ENCODE data around the gene MTG2. TPM values are rescaled to one million over a fixed set of nuclear protein-coding genes. Genes with fewer than 3 reads are reported as not detected.

Gene MTG2
- polyA plus RNA-seq, 1 donor from 2014 or later: 36.1 TPM

- Histone ChIP-seq H3K79me2 (replicated peaks; ENCODE audit: insufficient read depth, low read length) (no peaks in the 10 kb centered on the region), H2AFZ (ENCODE audit: low read depth, low read length) (no peak overlapping the region), H4K20me1 (ENCODE audit: insufficient read depth) (no peaks in the 10 kb centered on the region), H3K9me2 (ENCODE audit: insufficient read depth, low read length) (no peaks in the 10 kb centered on the region), H3F3A (ENCODE audit: insufficient read depth, low read length, poor library complexity, severe bottlenecking) (no peaks in the 10 kb centered on the region), H3K9ac (ENCODE audit: low read length) (no peak overlapping the region), H3K4me3 (ENCODE audit: low read length) (no peak overlapping the region), H3K27ac (ENCODE audit: low read length) (no peak overlapping the region), H3K4me2 (ENCODE audit: low read length) (no peak overlapping the region), H3K9me3 (ENCODE audit: low read length) (no peaks in the 10 kb centered on the region), H3K27me3 (ENCODE audit: insufficient read depth, low read depth, low read length) (no peaks in the 10 kb centered on the region), H3K36me3 (ENCODE audit: insufficient read depth, low read length) (no peaks in the 10 kb centered on the region)
- no peak for TF ChIP-seq EZH2 (IDR thresholded peaks at IDR 0.05; ENCODE audit: borderline replicate concordance, insufficient read depth, low read length, poor library complexity, severe bottlenecking)
- TF ChIP-seq REST (IDR thresholded peaks at IDR 0.05; ENCODE audit: borderline replicate concordance): no peak
- TF ChIP-seq CTCF (IDR thresholded peaks at IDR 0.05; ENCODE audit: poor library complexity, severe bottlenecking): no peak
- TF ChIP-seq MXI1 (conservative IDR thresholded peaks at IDR 0.05; ENCODE audit: poor library complexity, severe bottlenecking): no peak
- TF ChIP-seq POLR2AphosphoS5 (IDR thresholded peaks at IDR 0.05): no peak
- TF ChIP-seq RAD21 (conservative IDR thresholded peaks at IDR 0.05): no peak
- no peak for TF ChIP-seq EP300 (conservative IDR thresholded peaks at IDR 0.05; ENCODE audit: poor library complexity, severe bottlenecking)
- TF ChIP-seq SMC3 (conservative IDR thresholded peaks at IDR 0.05; ENCODE audit: poor library complexity): no peak
- no peak for TF ChIP-seq TAF1 (IDR thresholded peaks at IDR 0.05; ENCODE audit: low read depth)
Observed at GRCh38 chr20:62232194-62232593, 49.4 kb downstream of the MTG2 start.

GRCh38 chr20:62232770-62233645 is 50.2 kb downstream of the MTG2 start:
- TF ChIP-seq POLR2AphosphoS5 (IDR thresholded peaks at IDR 0.05) (no peak), EP300 (conservative IDR thresholded peaks at IDR 0.05; ENCODE audit: poor library complexity, severe bottlenecking) (no peak), TAF1 (IDR thresholded peaks at IDR 0.05; ENCODE audit: low read depth) (no peak), MXI1 (conservative IDR thresholded peaks at IDR 0.05; ENCODE audit: poor library complexity, severe bottlenecking) (no peak), SMC3 (conservative IDR thresholded peaks at IDR 0.05; ENCODE audit: poor library complexity) (no peak), EZH2 (IDR thresholded peaks at IDR 0.05; ENCODE audit: borderline replicate concordance, insufficient read depth, low read length, poor library complexity, severe bottlenecking) (no peak), CTCF (IDR thresholded peaks at IDR 0.05; ENCODE audit: poor library complexity, severe bottlenecking) (no peak)
- Histone ChIP-seq H3K27ac (ENCODE audit: low read length) (no peak overlapping the region), H2AFZ (ENCODE audit: low read depth, low read length) (no peak overlapping the region), H3K36me3 (ENCODE audit: insufficient read depth, low read length) (no peaks in the 10 kb centered on the region), H3K9me2 (ENCODE audit: insufficient read depth, low read length) (no peaks in the 10 kb centered on the region), H4K20me1 (ENCODE audit: insufficient read depth) (no peaks in the 10 kb centered on the region), H3F3A (ENCODE audit: insufficient read depth, low read length, poor library complexity, severe bottlenecking) (no peaks in the 10 kb centered on the region), H3K4me3 (ENCODE audit: low read length) (no peak overlapping the region), H3K4me2 (ENCODE audit: low read length) (no peak overlapping the region), H3K9me3 (ENCODE audit: low read length) (no peaks in the 10 kb centered on the region), H3K79me2 (replicated peaks; ENCODE audit: insufficient read depth, low read length) (peaks cover 4% of the 10 kb centered on the region), H3K9ac (ENCODE audit: low read length) (no peak overlapping the region), H3K27me3 (ENCODE audit: insufficient read depth, low read depth, low read length) (no peaks in the 10 kb centered on the region)

Data from neural cell (in vitro differentiated cells).